Ascending aorta (tissue), 2 donors: ENCODE results near the gene CEACAM21. TPM values are rescaled to one million over a fixed set of nuclear protein-coding genes. Genes with fewer than 3 reads are reported as not detected.

Experiments used
- DNase-seq, 2 donors: peaks; one replicate each; pipeline ENCODE4 v3.0.0-alpha.2; 2019; ENCODE audit warnings: low spot score in 2 of 2
- H3K27ac ChIP-seq, 2 donors: fragments of 200-600 bp; sonication (generic); one replicate each; pipeline ENCODE4 v1.5.1; 2016 to 2017; ENCODE audit warnings: mild to moderate bottlenecking in 1 of 2
- H3K27me3 ChIP-seq: fragments of 200-600 bp; sonication (generic); one replicate; pipeline ENCODE4 v1.5.1; 2017
- H3K36me3 ChIP-seq, 2 donors: fragments of 200-600 bp; sonication (generic); one replicate each; pipeline ENCODE4 v1.5.1; 2016
- H3K4me1 ChIP-seq, 2 donors: fragments of 200-600 bp; sonication (generic); one replicate each; pipeline ENCODE4 v1.5.1; 2016 to 2017; ENCODE audit warnings: mild to moderate bottlenecking in 1 of 2
- H3K4me3 ChIP-seq, 2 donors: fragments of 200-600 bp; sonication (generic); one replicate each; pipeline ENCODE4 v1.5.1; 2016 to 2017; ENCODE audit warnings: mild to moderate bottlenecking in 1 of 2
- H3K9me3 ChIP-seq, 2 donors: fragments of 200-600 bp; sonication (generic); one replicate each; pipeline ENCODE4 v1.5.1; 2016
- CTCF ChIP-seq, 3 experiments: fragments of 200-600 bp in 2 of 3; fragments of 450-650 bp in 1 of 3; sonication (generic) in 2 of 3; IDR thresholded peaks; one replicate each; pipeline ENCODE4 v1.5.1; 2016 to 2019; ENCODE audit warnings: antibody characterized with exemption in 3 of 3, mild to moderate bottlenecking in 1 of 3, moderate library complexity in 1 of 3
- intact Hi-C: fragments of 100-400 bp; cut with DNase I; formaldehyde crosslinking; loops from one replicate; pipeline ENCODE4 v1.15.1; 2023
- total RNA-seq: library from RNA; depleted of rRNA; stranded (reverse); fragments of >200 nt; gene quantifications from one replicate; pipeline ENCODE4 v1.1.0, GENCODE V29; 2016

The CEACAM21 gene
- total RNA-seq, 1 donor from 2014 or later: not detected

GRCh38 chr19:41627966-41628675 is 52.2 kb downstream of the CEACAM21 start:
- no peak for TF ChIP-seq CTCF (IDR thresholded peaks at IDR 0.05)
- intact Hi-C loops: no loop called here
- no peak for DNase-seq
- H3K36me3 ChIP-seq: no peaks in the 10 kb centered on the region
- no peaks in the 10 kb centered on the region for H3K9me3 ChIP-seq
- no peak overlapping the region for H3K27ac ChIP-seq
- no peaks in the 10 kb centered on the region for H3K27me3 ChIP-seq
- H3K4me3 ChIP-seq: no peak overlapping the region
- no peaks in the 10 kb centered on the region for H3K4me1 ChIP-seq

Other genes starting within 250 kb of the CEACAM21 start
- gene TGFB1, start 222.2 kb upstream of the CEACAM21 start, total RNA-seq: 103 TPM
- gene B9D2, start 212.0 kb upstream of the CEACAM21 start, total RNA-seq: 17.5 TPM
- gene TMEM91, start 199.6 kb upstream of the CEACAM21 start, total RNA-seq: 14.2 TPM
- 30.3 TPM for gene EXOSC5, start 178.8 kb upstream of the CEACAM21 start, total RNA-seq
- 28.5 TPM for gene BCKDHA, start 178.3 kb upstream of the CEACAM21 start, total RNA-seq
- gene B3GNT8, start 148.8 kb upstream of the CEACAM21 start, total RNA-seq: 3.7 TPM
- gene DMAC2, start 136.3 kb upstream of the CEACAM21 start, total RNA-seq: 21.2 TPM
- not detected for gene ERICH4, start 133.0 kb upstream of the CEACAM21 start, total RNA-seq
- gene CEACAM4, start 50.9 kb downstream of the CEACAM21 start, total RNA-seq: not detected
- not detected for gene CEACAM7, start 112.1 kb downstream of the CEACAM21 start, total RNA-seq
- not detected for gene CEACAM5, start 132.5 kb downstream of the CEACAM21 start, total RNA-seq
- not detected for gene CEACAM6, start 179.4 kb downstream of the CEACAM21 start, total RNA-seq
- gene CEACAM3, start 220.4 kb downstream of the CEACAM21 start, total RNA-seq: not detected